HG03280 (cell line): ENCODE results near the gene SCCPDH.
"Not testable (repeated sequence)": the region's sequence is repeated elsewhere in the genome, so short reads cannot be mapped to it uniquely, and the experiment has no call there.

Experiments used
- ATAC-seq: cut with Tn5 transposase; IDR thresholded peaks from one replicate; pipeline ENCODE4 v1.9.1; 2021; ENCODE audit warnings: mild to moderate bottlenecking, moderate library complexity; ENCODE audit not compliant: unreplicated experiment

The SCCPDH gene

GRCh38 chr1:246705368-246705767 is 18.8 kb upstream of the SCCPDH start:
- no peak for ATAC-seq

GRCh38 chr1:246708166-246708565 is 16.0 kb upstream of the SCCPDH start:
- no peak for ATAC-seq

DNA sequence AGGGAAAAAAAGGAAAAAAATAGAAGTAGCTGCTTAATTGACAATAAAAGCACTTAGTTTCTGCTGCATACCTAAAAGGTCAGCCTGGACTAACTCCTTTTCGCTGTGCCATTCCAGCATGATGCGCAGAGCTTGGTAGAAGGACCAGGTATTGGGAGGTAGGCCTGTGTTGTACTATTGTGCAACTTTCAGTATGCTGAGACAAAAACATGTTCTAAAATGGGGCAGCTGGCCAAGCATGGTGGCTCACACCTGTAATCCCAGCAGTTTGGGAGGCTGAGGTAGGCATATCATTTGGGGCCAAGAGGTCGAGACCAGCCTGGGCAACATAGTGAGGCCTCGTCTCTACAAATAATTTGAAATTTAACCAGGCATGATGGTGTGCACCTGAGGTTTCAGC is 15.0 kb upstream of the SCCPDH start:
- ATAC-seq: no peak

DNA sequence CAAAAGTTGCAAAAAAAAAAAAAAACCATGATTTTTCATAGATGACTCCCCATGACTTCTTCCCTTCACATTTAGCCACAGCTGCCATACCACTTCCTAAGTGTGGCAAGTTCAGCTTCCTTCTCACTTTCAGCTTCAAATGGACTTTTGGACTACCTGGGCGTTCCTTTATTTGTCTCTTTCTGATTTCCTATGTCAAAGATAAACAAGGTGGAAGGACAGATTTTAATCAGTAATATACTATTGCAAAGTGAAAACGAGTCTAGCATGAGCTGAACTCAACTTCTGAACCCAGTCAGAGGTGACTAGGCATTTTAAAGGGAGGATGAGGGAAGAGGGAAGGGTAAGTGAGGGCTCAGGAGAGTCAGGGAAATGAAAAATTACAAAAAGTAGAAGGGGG is 14.4 kb upstream of the SCCPDH start:
- ATAC-seq: no peak

DNA sequence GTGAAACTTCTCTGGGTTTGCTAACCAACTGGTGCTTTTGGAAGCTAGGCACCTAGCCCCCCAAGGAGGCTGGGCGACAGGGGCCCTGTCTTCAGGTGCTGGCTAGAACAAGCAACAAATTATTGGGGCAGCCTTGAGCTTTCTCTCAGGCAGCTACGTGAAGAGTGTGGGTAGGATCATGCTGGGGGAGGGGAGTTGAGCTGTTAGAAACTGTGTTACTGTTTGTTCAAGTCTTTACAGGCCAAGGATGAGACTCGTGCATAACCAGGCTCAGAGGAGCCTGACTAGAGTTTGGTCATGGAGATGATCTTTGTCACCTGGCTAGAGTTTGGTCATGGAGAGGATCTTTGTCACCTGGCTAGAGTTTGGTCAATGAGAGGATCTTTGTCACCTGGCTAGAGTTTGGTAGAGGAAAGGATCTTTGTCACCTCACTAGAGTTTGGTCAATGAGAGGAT is 12.6 kb upstream of the SCCPDH start:
- no peak for ATAC-seq

GRCh38 chr1:246712428-246712827 is 11.8 kb upstream of the SCCPDH start:
- ATAC-seq: not testable (repeated sequence)

GRCh38 chr1:246719361-246719760 is 4.8 kb upstream of the SCCPDH start:
- not testable (repeated sequence) for ATAC-seq

DNA sequence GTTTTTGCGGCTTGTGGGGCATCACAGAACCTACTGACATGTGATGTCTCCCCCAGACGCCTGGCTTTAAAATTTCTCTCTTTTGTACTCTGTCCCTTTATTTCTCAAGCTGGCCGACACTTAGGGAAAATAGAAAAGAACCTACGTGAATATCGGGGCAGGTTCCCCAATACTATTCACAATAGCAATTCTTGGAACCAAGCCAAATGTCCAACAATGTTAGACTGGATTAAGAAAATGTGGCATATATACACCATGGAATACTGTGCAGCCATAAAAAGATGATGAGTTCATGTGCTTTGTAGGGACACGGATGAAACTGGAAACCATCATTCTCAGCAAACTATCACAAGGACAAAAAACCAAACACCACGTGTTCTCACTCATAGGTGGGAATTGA is 3.4 kb upstream of the SCCPDH start:
- not testable (repeated sequence) for ATAC-seq

DNA sequence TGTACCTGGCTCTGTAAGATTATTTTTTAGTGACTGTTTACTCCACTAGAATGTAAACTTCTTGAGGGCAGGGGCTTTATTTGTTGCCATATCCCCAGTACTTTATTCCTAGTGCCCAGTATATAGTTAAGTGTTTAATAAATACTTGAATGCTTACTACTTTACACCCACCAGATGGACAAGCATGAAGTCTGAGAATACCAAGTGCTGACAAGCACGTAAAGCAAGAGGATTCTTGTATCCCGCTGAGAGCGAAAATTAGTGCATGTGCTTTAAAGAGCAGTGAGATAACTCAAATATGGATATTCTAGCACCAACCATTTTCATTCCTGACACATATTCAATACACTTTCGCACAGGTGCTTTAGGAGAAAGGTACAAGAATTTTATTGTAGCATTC is 1.5 kb upstream of the SCCPDH start:
- no peak for ATAC-seq

GRCh38 chr1:246724731-246725095 is 504 bp downstream of the SCCPDH start:
- peak; percentile 32 for ATAC-seq

GRCh38 chr1:246725191-246725590 is 982 bp downstream of the SCCPDH start:
- no peak for ATAC-seq

DNA sequence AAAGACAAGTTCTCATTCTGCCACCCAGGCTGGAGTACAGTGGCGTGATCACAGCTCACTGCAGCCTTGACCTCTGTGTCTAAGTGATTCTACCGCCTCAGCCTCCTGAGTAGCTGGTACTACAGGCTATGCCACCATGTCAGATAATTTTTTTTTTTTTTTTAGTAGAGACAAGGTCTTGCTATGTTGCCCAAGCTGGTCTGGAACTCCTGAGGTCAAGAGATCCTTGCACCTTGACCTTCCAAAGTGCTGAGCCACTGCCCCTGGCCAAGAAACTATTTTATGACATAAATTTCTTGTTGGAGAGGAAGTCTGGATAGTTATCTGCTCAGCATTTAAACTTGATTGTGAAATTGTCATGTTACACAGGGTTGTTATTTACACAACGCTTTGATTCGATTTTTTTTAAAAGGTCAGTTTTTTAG is 2.1 kb downstream of the SCCPDH start:
- no peak for ATAC-seq

- ATAC-seq: no peak
These were observed 2.7 kb downstream of the SCCPDH start for GRCh38 chr1:246726881-246727280.

- no peak for ATAC-seq
These were observed 3.4 kb downstream of the SCCPDH start for GRCh38 chr1:246727594-246727993.

- no peak for ATAC-seq
These were observed 4.1 kb downstream of the SCCPDH start for GRCh38 chr1:246728311-246728710.

DNA sequence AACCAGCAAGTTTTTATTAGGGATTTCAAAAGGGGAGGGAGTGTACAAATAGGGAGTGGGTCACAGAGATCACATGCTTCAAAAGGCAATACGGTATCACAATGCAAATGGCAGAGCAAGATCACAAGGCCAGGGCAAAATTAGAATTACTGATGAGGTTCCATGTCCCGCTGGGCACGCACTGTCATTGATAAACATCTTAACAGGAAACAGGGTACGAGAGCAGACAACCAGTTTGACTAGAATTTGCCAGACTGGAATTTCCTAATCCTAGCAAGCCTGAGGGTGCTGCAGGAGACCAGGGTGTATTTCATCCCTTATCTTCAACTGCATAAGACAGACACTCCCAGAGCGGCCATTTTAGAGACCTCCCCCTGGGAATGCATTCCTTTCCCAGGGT is 4.8 kb downstream of the SCCPDH start:
- ATAC-seq: not testable (repeated sequence)

DNA sequence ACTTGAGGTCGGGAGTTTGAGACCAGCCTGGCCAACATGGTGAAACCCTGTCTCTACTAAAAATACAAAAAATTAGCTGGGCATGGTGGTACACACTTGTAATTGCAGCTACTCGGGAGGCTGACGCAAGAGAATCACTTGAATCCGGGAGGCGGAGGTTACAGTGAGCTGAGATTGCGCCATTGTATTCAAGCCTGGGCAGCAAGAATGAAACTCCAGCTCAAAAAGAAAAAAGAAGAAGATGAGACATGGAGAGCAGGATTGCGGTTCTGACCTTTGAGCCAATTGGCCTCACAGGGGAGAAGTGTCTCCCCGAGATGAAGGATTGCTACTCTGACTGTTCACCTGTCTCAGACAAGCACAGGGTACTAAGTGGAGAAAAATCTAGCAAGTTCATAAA is 6.6 kb downstream of the SCCPDH start:
- ATAC-seq: no peak

DNA sequence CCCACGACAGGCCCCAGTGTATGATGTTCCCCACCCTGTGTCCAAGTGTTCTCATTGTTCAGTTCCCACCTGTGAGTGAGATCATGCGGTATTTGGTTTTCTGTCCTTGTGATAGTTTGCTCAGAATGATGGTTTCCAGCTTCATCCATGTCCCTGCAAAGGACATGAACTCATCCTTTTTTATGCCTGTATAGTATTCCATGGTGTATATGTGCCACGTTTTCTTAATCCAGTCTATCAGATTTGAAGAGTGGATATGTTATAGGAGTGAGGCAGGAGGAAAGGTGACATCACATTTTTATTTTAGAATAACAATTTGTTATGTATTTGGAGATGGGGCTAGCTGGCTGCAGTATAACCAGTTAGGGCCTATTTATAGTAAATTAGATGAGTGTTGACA is 7.7 kb downstream of the SCCPDH start:
- not testable (repeated sequence) for ATAC-seq

- ATAC-seq: no peak
These were observed 9.5 kb downstream of the SCCPDH start for GRCh38 chr1:246733704-246734103.

- no peak for ATAC-seq
These were observed 10.7 kb downstream of the SCCPDH start for GRCh38 chr1:246734866-246735265.

- no peak for ATAC-seq
These were observed 11.5 kb downstream of the SCCPDH start for GRCh38 chr1:246735735-246736134.

- ATAC-seq: no peak
These were observed 18.2 kb downstream of the SCCPDH start for GRCh38 chr1:246742396-246742795.

DNA sequence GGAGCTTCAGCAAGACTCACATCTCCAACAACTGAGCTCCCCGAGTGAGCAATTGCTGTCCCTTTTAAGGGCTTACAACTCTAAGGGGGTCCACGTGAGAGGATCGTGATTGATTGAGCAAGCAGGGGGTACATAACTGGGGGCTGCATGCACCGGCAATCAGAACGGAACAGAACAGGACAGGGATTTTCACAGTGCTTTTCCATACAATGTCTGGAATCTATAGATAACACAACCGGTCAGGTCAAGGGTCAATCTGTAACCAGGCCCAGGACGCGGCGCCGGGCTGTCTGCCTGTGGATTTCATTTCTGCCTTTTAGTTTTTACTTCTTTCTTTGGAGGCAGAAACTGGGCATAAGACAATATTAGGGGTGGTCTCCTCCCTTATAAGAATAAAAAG is 21.9 kb downstream of the SCCPDH start:
- ATAC-seq: not testable (repeated sequence)

- ATAC-seq: no peak
These were observed 23.8 kb downstream of the SCCPDH start for GRCh38 chr1:246748006-246748405.
